Adrenal gland (tissue), 5 donors: ENCODE data around the gene CUTA.

ENCODE experiments used
- POLR2A ChIP-seq, 2 donors: fragments of 450-650 bp; IDR thresholded peaks; one replicate each; pipeline ENCODE4 v1.6.1; 2017; ENCODE audit warnings: antibody characterized with exemption in 2 of 2, mild to moderate bottlenecking in 2 of 2, moderate library complexity in 1 of 2
- TF ChIP-seq, protein P1 (sequence below), 6 experiments: fragments of 450-650 bp in 4 of 6; fragments of 200-600 bp in 2 of 6; sonication (generic) in 1 of 6; IDR thresholded peaks; 1 replicate in 5 of 6; 2 replicates in 1 of 6; pipeline versions ENCODE4 v1.5.1 to v1.8.0; 2016 to 2021; ENCODE audit warnings: antibody characterized with exemption in 6 of 6, mild to moderate bottlenecking in 2 of 6, moderate library complexity in 1 of 6
- donor health status: DM: no; HTN: no; CAD: no.

- TF ChIP-seq, protein P1, sequence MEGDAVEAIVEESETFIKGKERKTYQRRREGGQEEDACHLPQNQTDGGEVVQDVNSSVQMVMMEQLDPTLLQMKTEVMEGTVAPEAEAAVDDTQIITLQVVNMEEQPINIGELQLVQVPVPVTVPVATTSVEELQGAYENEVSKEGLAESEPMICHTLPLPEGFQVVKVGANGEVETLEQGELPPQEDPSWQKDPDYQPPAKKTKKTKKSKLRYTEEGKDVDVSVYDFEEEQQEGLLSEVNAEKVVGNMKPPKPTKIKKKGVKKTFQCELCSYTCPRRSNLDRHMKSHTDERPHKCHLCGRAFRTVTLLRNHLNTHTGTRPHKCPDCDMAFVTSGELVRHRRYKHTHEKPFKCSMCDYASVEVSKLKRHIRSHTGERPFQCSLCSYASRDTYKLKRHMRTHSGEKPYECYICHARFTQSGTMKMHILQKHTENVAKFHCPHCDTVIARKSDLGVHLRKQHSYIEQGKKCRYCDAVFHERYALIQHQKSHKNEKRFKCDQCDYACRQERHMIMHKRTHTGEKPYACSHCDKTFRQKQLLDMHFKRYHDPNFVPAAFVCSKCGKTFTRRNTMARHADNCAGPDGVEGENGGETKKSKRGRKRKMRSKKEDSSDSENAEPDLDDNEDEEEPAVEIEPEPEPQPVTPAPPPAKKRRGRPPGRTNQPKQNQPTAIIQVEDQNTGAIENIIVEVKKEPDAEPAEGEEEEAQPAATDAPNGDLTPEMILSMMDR (IDR thresholded peaks at IDR 0.05): peak; percentile 26 to 60 (median 53)
- peak in 1 of 2 donors; percentile 61 for TF ChIP-seq POLR2A (IDR thresholded peaks at IDR 0.05)
These were observed 8.0 kb upstream of the CUTA start for GRCh38 chr6:33425668-33426577.
